ENCODE data around the gene AMBN.

DNA sequence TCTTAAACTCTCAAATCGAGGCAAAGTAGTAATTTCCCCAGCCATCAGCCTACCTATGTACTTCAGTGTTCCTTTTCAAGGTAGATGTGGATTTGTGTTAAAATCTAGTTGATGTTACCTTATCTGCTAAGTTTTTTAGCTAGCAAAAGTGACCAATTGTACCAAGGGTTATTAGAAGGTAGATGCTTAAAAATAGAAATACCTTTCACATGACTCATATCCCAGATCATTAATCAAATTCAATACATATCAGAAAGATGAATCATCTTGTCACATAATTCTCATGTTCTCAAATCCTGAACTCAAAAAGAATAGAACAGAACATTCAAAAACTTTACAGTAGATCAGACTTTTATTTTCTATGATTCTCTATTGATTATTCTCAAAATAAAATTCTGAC lies 40.0 kb downstream of the AMBN start:
- TF ChIP-seq, protein P1, sequence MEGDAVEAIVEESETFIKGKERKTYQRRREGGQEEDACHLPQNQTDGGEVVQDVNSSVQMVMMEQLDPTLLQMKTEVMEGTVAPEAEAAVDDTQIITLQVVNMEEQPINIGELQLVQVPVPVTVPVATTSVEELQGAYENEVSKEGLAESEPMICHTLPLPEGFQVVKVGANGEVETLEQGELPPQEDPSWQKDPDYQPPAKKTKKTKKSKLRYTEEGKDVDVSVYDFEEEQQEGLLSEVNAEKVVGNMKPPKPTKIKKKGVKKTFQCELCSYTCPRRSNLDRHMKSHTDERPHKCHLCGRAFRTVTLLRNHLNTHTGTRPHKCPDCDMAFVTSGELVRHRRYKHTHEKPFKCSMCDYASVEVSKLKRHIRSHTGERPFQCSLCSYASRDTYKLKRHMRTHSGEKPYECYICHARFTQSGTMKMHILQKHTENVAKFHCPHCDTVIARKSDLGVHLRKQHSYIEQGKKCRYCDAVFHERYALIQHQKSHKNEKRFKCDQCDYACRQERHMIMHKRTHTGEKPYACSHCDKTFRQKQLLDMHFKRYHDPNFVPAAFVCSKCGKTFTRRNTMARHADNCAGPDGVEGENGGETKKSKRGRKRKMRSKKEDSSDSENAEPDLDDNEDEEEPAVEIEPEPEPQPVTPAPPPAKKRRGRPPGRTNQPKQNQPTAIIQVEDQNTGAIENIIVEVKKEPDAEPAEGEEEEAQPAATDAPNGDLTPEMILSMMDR (conservative IDR thresholded peaks at IDR 0.05): no peak
- no peak for TF ChIP-seq ZFX (IDR thresholded peaks at IDR 0.05)

Measured in C4-2B (cell line).